HT-29 (cell line): Measurements from ENCODE around the gene JKAMP. TPM values are rescaled to one million over a fixed set of nuclear protein-coding genes. Genes with fewer than 3 reads are reported as not detected.

ENCODE experiments used
- DNase-seq: peaks from one replicate; pipeline ENCODE4 v3.0.0-alpha.2; 2015; ENCODE audit warnings: low spot score
- total RNA-seq: library from RNA; depleted of rRNA; stranded (reverse); fragments of >200 nt; shearing (Covaris generic); gene quantifications from 2 replicates; pipeline ENCODE4 v1.2.3, GENCODE V29; 2014

JKAMP gene
- total RNA-seq, 1 experiment from 2014 or later: 15.1 TPM

DNA sequence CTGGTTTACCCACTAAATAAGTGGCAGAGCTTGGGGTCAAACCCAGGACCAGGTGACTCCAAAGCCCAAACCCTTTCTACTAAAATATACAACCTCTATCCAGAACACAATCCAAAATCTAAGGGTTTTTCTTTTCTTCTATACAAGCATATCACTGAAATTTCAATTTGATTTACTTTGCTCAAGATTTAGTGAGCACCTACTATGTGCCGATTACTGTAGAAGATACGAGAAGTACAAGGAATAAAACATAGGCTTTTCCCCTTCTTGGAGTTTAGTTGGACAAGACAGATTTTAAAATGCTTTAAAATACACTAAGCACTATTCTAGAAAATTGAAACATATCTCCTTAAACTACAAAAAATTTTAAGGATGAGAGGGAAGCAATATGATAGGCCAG lies 2.9 kb upstream of the JKAMP start:
- DNase-seq: no peak

DNA sequence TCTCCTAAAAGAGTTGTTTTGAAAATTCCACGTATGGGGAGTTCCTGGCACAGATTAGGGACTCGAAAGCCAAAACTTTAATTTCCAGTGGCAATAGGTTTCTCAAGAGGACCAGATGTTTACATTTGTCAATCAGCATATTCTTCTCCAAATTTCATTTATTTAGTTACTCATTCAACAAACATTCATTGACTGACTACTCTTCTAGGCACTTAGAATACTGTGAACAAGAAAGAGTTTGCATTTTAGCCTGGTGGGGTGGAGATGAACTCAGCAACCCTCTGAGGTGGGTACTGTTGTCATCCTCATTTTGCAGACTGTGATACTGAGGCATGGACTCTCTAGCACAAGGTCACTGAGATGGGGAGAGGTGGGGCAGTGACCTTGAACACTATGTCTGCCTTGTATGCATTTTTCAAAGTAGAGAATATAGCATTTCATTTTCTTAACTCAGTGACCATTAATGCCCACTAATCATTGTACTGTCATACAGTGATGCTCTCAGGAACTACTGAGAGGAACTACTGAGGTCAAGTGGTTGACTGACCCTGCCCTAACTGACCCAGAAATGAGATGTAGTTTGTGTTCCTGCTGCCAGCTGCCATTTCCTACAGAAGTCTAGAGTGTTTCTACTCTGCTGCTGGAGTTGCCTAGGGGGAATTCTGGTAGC lies 2.3 kb upstream of the JKAMP start:
- DNase-seq: no peak

DNA sequence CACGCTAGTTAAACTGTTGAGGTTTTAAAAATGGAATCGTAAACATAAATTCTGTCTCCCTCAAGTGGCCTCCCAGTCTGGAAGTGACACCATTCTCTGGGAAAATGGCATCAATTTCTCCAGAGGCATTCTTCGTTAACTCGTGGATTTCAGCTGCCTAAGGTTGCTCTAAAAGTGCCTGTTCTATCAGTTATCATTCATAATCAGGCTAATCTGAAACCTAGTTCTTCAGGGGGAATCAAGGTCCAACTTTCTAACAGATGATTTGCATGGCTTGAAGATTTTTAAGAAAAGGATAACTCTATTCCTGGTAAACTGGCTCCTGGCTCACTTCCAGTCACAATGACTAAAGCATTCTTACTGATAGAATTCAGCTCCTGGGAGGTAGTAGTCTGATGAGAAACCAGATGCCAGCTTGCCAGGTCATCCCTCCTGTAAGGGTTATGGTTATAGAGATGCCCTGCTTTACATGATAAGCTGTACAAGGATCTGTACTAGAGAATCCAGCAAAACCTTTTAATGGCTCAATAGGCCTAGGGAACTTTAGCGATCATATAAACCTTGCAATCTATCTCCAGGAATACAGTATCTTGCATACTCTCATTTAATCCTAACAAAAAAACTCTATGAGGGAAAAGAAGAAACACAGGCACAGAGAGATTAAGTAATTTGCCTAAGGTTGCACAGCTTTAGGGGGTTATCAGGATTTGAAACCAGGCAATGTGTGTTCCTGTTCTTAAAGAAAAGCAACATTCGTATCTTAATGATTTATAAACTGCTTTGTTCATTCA lies 1.6 kb upstream of the JKAMP start:
- peak; percentile 53 for DNase-seq

DNA sequence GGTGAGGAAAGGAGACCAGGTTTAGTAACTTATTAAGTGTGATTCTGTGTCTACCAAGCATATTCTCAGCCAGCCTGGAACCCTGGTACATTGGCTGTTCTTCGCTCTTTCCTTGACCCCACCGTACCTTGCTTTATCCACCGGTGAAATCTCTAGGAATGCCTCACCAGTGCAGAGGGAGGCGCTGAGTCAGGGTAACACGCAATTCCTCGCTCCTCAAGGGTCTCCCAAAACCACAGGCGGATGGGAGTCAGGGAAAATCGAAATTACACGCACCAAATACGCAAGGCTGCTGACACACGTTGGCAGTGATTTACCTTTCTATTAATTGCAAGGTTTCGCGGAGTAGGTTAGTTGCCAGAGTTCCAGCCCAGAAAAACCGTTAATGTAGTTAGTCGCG lies 954 bp upstream of the JKAMP start:
- peak; percentile 38 for DNase-seq

DNA sequence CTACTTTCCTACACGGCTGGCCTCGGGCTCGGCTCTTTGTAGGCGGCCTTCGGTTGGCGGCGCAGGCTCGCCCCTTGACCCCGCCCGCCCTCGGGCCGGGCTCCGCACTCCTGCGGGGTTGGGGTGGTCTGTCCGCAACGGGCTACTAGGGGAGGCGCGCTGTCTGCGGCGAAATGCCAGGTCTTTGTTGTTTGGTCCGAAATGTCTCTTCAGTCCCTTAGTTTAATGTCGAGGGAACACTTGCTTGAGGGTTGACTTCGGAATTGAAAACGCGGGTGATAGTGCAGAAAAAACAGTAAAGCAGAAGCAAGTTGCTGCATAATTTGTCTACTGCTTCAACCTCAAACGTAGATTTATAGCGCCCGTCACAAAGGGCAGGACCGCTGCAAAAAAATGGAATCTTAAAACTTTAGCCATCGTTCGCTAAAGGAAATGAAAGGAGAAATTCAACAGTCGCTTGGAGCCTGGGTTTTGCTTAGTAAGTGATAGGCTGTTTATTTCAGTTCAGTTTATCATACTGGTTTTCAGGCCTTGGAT lies 390 bp downstream of the JKAMP start:
- no peak for DNase-seq

DNA sequence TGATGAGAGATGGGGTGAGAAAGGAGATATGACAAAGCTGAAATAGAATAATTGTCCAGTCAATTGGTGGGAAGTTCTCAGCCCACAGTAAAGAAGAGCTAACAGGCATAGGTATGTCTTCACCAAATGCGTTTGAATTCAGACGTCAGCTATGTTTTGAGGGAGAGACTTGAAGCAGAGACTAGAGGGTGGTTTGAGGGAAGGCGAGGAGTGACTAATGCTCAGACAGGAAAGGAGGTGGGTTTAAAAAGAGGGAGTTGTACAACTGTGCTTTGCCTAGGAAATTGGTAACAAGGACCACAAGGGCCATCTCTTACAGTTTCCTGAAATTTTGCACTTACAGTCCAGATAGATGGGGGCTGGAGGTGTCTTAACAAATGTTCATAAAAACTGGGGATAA lies 6.4 kb downstream of the JKAMP start:
- no peak for DNase-seq

DNA sequence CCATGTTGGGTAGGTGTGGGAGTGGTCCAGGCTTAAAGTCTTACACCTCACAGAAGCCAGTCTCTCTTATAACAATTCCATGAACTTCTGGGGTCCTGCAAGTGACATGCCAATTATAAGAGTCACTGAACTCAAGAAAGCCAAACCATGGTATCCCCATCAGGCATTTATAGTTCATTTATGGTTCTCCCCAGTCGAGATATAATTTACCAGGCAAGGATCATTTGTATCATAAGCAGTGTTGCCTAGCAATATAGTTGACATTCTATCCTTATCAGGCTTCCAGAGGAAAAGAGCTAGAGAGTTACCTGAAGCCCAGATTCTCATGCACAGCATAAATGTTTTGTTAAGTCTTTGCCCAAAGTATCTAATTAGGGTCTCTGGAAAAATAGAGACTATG lies 8.1 kb downstream of the JKAMP start:
- DNase-seq: no peak

DNA sequence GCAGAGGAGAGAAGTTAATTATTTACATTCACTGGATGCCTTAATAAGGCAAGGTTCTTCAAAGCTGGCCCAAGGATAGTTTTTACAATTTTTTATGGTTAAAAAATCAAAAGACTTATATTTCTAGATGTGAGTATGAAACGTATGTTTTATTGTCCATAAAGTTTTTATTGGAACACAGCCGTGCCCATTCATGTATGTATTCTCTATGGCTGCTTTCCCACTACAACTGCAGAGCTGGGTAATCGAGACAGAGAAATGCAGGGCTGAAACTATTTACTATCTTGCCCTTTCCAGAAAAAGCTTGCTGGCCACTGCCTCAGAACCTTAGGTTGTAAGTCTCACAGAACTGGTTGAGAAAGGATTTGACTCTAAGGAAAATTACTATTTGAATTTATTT lies 16.4 kb downstream of the JKAMP start:
- DNase-seq: no peak

DNA sequence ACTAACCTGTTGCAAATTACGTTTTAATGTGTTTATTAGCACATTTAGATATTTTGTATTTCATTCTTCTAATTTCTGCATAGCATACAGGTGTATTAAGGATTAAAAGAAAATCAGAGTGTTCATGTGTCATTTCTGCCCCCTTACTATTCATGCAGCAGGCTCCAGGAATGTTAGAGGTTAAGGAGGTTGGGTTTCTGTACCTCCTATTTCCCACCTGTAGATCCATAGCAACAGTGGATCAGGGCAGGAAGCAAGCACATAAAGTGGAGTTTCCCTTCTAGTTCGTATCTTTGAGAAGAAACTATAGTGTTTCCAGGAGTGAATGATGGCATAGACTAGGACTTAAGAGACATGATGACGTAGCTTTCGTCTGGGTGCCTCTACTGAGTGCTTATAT lies 18.9 kb downstream of the JKAMP start:
- no peak for DNase-seq

DNA sequence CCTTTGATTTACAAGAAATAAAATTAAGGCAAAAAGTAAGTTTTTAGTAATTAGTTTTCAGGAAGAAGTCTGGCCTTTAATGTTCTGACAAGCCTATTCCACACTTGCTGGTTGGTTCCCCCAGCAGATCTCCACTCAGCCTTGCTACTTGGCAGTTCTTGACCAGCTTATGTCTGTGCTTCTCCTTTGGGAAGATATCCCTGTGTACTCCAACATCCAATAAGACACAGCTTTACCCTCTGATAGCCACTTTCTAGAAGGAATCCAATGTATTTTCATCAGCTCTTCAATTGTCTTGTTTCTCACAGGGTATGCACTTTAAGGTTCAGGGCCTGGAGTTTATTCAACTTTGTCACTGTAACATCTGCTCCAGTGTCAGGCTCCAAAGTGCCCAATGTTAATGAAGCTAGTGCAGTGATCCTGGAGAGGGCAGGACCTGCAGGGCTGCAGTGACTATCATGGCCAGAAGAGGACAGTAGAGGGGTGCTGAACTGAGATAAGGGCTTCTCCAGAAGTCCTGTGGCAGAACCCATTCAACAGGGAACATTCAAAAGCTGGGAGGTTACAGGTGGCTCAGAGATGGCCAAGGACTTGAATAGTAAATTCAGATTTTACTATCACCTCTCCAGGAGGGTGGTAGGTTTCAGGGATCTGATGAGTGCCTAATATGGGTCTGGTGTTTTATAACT lies 22.9 kb downstream of the JKAMP start:
- peak; percentile 76 for DNase-seq

DNA sequence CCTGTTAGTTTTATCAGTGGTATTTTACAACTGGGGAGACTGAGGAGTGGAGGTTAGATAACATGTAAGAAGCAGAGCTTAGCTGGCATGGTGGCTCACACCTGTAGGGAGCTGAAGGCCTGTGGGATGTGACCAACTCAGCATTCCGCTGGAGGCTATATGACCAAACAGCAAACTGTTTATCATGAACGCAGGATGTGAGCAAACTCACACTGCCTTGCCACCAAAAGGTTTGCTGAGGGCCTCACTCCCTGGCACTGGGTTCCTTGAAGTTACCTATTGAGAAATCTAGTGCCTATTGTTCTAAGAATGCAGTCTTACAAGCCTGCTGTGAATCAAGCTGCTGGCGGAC lies 23.4 kb downstream of the JKAMP start:
- no peak for DNase-seq

DNA sequence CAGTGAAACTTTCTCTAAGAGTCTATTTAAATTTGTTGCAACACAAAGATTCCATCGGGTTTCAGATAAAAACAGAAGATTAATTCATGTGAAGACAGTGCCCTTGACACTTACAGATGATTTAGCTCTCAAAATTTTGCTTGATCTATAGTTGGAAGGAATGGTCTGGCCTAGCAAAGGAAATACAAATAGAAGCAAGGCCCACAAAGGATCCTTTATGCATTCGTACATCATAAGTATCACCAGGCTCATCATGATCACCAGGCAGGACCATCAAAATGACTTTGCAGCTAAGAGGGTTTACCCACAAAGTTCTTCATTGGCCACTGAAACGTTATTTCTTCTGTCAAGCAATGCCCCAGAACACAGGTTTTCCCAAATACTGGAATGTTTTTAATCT lies 24.8 kb downstream of the JKAMP start:
- no peak for DNase-seq

DNA sequence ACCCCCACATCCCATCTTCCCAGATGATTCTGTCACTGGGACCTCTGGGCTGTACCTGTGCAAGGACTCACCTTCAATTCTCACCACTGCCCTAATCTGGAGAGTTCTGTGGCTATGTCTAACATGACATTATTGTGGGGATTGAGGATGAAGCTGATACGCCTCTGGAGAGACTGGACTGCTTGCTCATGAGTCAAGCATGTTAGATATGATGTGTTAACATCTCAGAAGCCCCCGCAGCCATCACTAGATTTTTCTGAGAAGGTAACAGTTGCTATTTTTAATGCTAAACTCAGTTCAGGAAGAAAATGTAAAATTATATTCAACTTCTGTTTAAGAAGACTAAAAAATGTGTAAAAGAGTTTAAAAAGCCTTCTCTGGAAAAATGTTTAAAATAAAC lies 25.7 kb downstream of the JKAMP start:
- no peak for DNase-seq

DNA sequence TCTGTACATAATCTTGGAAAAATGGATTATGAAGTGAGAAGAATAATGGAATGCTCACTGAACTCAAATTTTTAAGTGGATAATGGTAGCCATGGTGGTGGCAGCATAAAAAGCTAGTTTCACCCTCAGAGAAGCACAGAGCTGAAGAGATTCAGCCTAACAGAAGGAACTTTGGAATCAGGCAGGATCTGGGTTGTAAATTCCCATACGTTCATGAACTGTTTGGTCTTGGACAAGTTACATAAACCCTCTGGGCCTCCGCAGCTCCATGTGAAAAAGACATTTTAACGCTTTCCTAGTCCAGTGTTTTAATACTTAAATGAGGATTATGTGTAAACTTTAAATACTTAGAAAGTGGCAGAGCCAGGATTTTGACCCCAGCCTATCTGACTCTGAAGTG lies 26.6 kb downstream of the JKAMP start:
- no peak for DNase-seq

DNA sequence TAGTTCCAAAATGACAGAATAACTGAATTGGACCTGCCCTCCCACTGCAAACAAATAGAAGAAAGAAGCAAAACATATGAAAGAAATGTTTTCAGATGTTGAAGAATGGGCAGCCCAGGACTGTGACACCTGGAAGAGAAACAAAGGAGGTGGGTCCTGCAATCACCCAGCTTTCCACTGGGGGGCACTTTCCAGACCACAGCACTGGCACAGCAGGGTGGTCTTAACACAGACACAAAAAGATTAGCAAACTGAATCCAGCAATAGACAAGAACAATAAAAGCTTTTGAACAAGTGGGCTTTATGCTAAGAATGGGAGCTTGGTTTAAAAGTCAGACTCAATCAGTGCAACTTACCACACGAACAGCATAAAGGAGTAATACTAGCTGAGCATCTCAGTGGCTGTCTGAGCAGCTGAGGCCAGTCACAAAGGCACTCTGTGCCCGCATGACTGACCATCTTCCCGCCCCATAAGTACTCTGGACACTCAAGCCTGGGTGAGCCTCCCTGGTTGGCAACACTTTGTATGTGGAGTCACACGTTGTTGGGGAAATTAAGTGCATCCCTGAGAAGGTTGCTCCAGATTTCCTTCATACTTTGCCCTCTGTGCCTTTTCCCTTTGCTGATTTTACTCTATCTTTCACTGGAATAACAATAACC lies 27.7 kb downstream of the JKAMP start:
- DNase-seq: peak; percentile 14

DNA sequence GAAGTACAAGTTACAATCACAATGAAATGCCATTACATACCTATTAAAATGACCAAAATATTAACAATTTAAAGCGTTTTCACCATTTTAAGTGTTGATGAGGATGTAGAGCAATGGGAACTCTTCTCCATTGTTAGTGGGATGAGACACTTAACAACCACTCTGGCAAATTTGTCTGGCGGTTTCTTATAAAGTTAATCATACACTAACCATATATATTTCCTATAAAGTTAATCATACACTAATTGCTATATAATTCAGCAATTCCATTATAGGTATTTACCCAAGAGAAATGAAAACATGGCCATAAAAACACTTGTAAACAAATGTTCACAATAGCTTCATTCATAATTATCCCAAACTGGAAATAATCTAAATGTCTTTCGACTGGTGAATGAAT lies 35.9 kb downstream of the JKAMP start:
- DNase-seq: peak; percentile 25

DNA sequence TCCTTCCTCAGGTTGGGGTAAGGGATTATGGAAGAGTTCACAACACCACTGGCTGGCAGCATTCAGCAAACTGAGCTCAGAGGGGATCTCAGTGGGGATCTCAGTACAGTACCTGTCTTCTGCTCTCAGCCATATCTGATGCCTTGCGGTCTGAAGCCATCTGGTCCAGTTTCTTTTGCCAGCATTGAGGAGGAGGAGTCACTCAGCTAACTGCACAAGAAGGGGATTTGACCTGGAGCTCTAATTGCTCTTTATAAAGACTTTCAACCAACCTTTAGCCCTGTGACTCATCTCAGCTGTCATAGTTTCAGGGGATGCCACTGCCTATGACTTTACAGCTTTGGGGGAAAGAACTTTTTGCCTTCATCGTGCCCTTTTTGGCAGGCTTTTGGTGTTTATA lies 44.9 kb downstream of the JKAMP start:
- no peak for DNase-seq

DNA sequence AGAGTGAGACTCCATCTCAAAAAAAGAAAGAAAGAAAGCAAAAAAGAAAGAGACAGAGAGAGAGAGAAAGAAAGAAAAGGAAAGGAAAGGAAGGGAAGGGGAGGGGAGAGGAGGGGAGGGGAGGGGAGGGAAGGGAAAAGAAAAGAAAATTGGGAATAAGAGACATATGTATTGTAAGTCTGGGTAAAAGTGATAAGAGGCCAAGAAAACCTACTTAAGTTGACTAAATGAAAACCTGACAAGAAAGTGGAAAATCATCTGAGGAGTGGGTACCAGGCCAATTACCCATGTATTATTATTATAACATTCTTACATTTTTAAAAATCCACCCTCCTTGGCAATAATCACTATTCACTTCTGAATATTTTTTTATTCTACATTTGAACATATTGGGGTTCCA lies 46.0 kb downstream of the JKAMP start:
- no peak for DNase-seq

DNA sequence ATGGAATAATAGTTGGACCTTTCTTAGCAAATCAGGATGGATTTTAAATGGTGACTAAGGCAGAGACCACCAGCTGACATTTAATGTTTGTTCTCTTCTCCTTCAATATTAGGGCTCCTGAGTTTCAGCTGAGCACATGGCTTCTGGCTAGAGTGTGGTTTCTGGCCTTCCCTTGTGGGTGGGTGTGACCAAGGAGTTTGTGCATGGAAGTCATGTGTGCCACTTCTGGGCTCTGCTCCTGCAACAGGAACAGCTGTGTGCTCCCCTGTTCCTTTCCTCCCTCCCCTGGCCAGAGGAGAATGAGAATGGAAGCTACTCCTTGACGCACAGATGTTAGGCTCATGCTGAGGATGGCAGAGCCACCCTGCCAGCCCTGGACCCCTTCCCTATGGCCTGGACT lies 48.1 kb downstream of the JKAMP start:
- DNase-seq: no peak

DNA sequence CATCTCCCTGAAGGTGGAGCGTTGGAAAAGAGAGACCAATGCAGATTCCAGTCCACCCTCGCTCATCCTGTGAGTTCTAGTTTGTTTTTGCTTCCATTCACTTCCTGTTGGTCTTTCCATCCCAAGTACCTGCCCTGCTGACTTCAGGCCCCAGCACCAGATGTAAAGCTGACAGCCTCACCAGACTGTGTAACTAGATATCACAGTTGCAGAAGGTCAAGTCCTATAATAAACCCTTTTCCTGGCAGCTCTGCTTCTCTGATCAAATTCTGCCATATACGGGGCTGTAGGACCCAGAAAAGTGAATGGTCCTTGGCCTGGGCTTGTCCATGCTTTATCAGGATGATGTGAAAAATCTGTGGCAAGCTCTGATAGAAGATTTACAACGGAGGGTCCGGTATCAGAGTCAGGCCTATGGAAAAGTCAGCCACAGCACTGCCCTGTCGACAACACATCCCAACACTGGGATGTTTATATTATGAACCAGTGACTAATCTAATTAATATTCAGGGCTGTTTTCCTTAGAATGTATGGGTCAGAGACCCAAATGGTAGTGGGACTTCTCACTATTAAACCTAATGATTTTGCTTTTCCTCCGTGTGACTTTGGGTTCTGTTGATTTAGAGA lies 50.2 kb downstream of the JKAMP start:
- DNase-seq: no peak

DNA sequence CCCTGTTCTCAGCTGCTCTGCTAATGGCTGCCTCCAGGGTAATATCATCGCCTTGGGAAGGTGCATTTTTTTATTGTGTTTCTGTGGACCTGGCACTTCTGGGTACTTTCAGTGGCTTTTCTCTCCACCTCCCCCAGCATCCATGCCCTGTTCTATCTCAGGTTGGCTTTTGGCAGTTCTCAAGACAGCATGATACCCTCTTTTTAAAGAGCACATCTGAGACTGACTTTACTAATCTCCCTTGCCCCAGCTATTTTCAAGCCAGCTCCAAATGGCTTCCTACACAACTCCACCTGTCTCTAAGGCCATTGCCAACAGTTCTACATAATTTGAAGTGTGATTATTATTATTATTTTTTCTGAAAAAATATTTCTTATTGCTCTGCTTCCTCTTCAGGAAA lies 53.2 kb downstream of the JKAMP start:
- DNase-seq: no peak

DNA sequence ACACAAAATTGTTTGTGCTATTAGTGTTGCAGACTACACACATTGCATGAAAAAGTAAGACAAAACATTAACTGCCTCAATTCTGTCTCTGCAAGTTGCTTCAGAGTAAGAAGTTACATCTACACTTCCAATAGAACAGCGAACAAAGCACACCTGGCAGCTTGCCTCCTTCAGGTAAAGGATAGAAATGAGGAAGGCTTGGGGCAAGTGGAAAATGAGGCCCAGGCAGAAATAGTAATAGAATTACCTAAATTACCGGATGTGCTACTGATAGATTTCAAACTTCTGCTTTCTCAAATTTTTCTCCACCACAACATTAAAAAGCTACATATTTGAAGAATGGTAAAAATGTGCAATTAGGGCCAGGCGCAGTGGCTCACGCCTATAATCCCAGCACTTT lies 54.6 kb downstream of the JKAMP start:
- DNase-seq: no peak
